DND-41 (cell line): Measurements from ENCODE around the gene PHAX.
A peak's percentile ranks its signal among the peaks of the same experiment; 100 is the strongest.

Experiments
- ATAC-seq: fragments of 200-7000 bp; cut with Tn5 transposase; 3 replicates; pipeline ENCODE4 v1.9.1; 2021; ENCODE audit warnings: low read depth; ENCODE audit not compliant: insufficient read depth
- DNase-seq: peaks from one replicate; pipeline ENCODE4 v3.0.0-alpha.2; 2020
- H2AFZ ChIP-seq: 2 replicates; pipeline ENCODE4 v1.6.0; 2012; ENCODE audit warnings: low read depth, low read length
- H3K27ac ChIP-seq: 2 replicates; pipeline ENCODE4 v1.5.1; 2012; ENCODE audit warnings: low read length, inconsistent platforms
- H3K27me3 ChIP-seq: fragments of 200-600 bp; sonication (generic); 2 replicates; pipeline ENCODE4 v1.6.0; 2012; ENCODE audit warnings: low read length, mild to moderate bottlenecking, inconsistent platforms; ENCODE audit not compliant: insufficient read depth, poor library complexity
- H3K36me3 ChIP-seq: 2 replicates; pipeline ENCODE4 v1.5.1; 2012; ENCODE audit warnings: low read length, inconsistent platforms; ENCODE audit not compliant: insufficient read depth
- H3K4me1 ChIP-seq: 2 replicates; pipeline ENCODE4 v1.5.1; 2012; ENCODE audit warnings: mild to moderate bottlenecking, low read length; ENCODE audit not compliant: insufficient read depth
- H3K4me2 ChIP-seq: 2 replicates; pipeline ENCODE4 v1.6.0; 2012; ENCODE audit warnings: mild to moderate bottlenecking, moderate library complexity, low read length, inconsistent platforms; ENCODE audit not compliant: insufficient read depth
- H3K4me3 ChIP-seq, 2 experiments: fragments of 200-600 bp in 1 of 2; shearing (Covaris generic) in 1 of 2; 2 replicates each; pipeline ENCODE4 v1.5.1; 2012 to 2016; ENCODE audit warnings: inconsistent platforms in 2 of 2, low read length in 2 of 2, mild to moderate bottlenecking in 2 of 2, low read depth in 1 of 2, moderate library complexity in 1 of 2
- H3K79me2 ChIP-seq: 2 replicates; pipeline ENCODE4 v1.6.0; 2012; ENCODE audit warnings: low read length, inconsistent platforms; ENCODE audit not compliant: insufficient read depth
- H3K9ac ChIP-seq: 2 replicates; pipeline ENCODE4 v1.6.0; 2012; ENCODE audit warnings: low read depth, mild to moderate bottlenecking, inconsistent platforms, low read length, moderate library complexity
- H3K9me3 ChIP-seq: 2 replicates; pipeline ENCODE4 v1.5.1; 2012; ENCODE audit warnings: low read length, moderate library complexity, mild to moderate bottlenecking, inconsistent platforms; ENCODE audit not compliant: insufficient read depth, severe bottlenecking
- H4K20me1 ChIP-seq: 2 replicates; pipeline ENCODE4 v1.6.0; 2012; ENCODE audit warnings: low read length; ENCODE audit not compliant: insufficient read depth
- EZH2 ChIP-seq: IDR thresholded peaks from 3 replicates; pipeline ENCODE4 v1.6.1; 2012; ENCODE audit warnings: borderline replicate concordance, low read depth, mild to moderate bottlenecking, moderate library complexity, low read length, inconsistent platforms; ENCODE audit not compliant: severe bottlenecking
- TF ChIP-seq, protein P1 (sequence below): IDR thresholded peaks from 2 replicates; pipeline ENCODE4 v1.5.1; 2012; ENCODE audit warnings: borderline replicate concordance, low read length, moderate library complexity, mild to moderate bottlenecking; ENCODE audit not compliant: poor library complexity, severe bottlenecking; ENCODE audit errors: extremely low read depth

The PHAX gene

GRCh38 chr5:126651013-126651577, 50.3 kb downstream of the PHAX start:
- no peaks in the 10 kb centered on the region for H3K4me1 ChIP-seq
- no peak overlapping the region for H2AFZ ChIP-seq
- H3K9ac ChIP-seq, result no peak overlapping the region
- ATAC-seq, result no peak
- no peak overlapping the region for H3K4me3 ChIP-seq
- DNase-seq, result no peak
- H3K27me3 ChIP-seq, result no peaks in the 10 kb centered on the region
- no peaks in the 10 kb centered on the region for H3K9me3 ChIP-seq
- no peaks in the 10 kb centered on the region for H3K79me2 ChIP-seq
- no peak for TF ChIP-seq EZH2
- H4K20me1 ChIP-seq, result no peaks in the 10 kb centered on the region
- no peaks in the 10 kb centered on the region for H3K36me3 ChIP-seq
- no peak overlapping the region for H3K4me2 ChIP-seq
- no peak overlapping the region for H3K27ac ChIP-seq

GRCh38 chr5:126656401-126657007, 55.8 kb downstream of the PHAX start:
- H3K4me3 ChIP-seq, result no peak overlapping the region
- H3K9ac ChIP-seq, result no peak overlapping the region
- no peaks in the 10 kb centered on the region for H3K9me3 ChIP-seq
- H3K27me3 ChIP-seq, result no peaks in the 10 kb centered on the region
- H2AFZ ChIP-seq, result no peak overlapping the region
- no peak for TF ChIP-seq EZH2
- TF ChIP-seq, protein P1, sequence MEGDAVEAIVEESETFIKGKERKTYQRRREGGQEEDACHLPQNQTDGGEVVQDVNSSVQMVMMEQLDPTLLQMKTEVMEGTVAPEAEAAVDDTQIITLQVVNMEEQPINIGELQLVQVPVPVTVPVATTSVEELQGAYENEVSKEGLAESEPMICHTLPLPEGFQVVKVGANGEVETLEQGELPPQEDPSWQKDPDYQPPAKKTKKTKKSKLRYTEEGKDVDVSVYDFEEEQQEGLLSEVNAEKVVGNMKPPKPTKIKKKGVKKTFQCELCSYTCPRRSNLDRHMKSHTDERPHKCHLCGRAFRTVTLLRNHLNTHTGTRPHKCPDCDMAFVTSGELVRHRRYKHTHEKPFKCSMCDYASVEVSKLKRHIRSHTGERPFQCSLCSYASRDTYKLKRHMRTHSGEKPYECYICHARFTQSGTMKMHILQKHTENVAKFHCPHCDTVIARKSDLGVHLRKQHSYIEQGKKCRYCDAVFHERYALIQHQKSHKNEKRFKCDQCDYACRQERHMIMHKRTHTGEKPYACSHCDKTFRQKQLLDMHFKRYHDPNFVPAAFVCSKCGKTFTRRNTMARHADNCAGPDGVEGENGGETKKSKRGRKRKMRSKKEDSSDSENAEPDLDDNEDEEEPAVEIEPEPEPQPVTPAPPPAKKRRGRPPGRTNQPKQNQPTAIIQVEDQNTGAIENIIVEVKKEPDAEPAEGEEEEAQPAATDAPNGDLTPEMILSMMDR, result peak; percentile 94
- H3K4me1 ChIP-seq, result no peaks in the 10 kb centered on the region
- no peak overlapping the region for H3K27ac ChIP-seq
- DNase-seq (peak; percentile 15), ATAC-seq (no peak)
- H3K4me2 ChIP-seq, result no peak overlapping the region
- no peaks in the 10 kb centered on the region for H3K36me3 ChIP-seq
- H4K20me1 ChIP-seq, result no peaks in the 10 kb centered on the region
- no peaks in the 10 kb centered on the region for H3K79me2 ChIP-seq

- H3K9ac ChIP-seq, result no peak overlapping the region
- H3K27ac ChIP-seq, result no peak overlapping the region
- no peak overlapping the region for H2AFZ ChIP-seq
- no peaks in the 10 kb centered on the region for H3K9me3 ChIP-seq
- TF ChIP-seq EZH2, result no peak
- TF ChIP-seq, protein P1, result no peak
- H3K27me3 ChIP-seq, result no peaks in the 10 kb centered on the region
- H4K20me1 ChIP-seq, result no peaks in the 10 kb centered on the region
- no peaks in the 10 kb centered on the region for H3K36me3 ChIP-seq
- no peaks in the 10 kb centered on the region for H3K4me1 ChIP-seq
- ATAC-seq, result no peak
- H3K79me2 ChIP-seq, result no peaks in the 10 kb centered on the region
- no peak for DNase-seq
- H3K4me3 ChIP-seq, result no peak overlapping the region
- H3K4me2 ChIP-seq, result no peak overlapping the region
Observed at GRCh38 chr5:126658561-126658960, 57.8 kb downstream of the PHAX start.

GRCh38 chr5:126659805-126660482, 59.2 kb downstream of the PHAX start:
- H3K79me2 ChIP-seq, result no peaks in the 10 kb centered on the region
- no peak for DNase-seq
- no peaks in the 10 kb centered on the region for H4K20me1 ChIP-seq
- H3K9me3 ChIP-seq, result no peaks in the 10 kb centered on the region
- no peaks in the 10 kb centered on the region for H3K27me3 ChIP-seq
- H3K27ac ChIP-seq, result no peak overlapping the region
- ATAC-seq, result no peak
- H2AFZ ChIP-seq, result no peak overlapping the region
- no peaks in the 10 kb centered on the region for H3K36me3 ChIP-seq
- no peak overlapping the region for H3K9ac ChIP-seq
- no peak overlapping the region for H3K4me2 ChIP-seq
- no peak overlapping the region for H3K4me3 ChIP-seq
- H3K4me1 ChIP-seq, result no peaks in the 10 kb centered on the region
- TF ChIP-seq, protein P1, result no peak
- TF ChIP-seq EZH2, result no peak
